ENCODE data around the gene IGFBP2. TPM values are rescaled to one million over a fixed set of nuclear protein-coding genes. Genes with fewer than 3 reads are reported as not detected.

The IGFBP2 gene
- total RNA-seq, 2 experiments from 2014 or later: 123 to 124 TPM

DNA sequence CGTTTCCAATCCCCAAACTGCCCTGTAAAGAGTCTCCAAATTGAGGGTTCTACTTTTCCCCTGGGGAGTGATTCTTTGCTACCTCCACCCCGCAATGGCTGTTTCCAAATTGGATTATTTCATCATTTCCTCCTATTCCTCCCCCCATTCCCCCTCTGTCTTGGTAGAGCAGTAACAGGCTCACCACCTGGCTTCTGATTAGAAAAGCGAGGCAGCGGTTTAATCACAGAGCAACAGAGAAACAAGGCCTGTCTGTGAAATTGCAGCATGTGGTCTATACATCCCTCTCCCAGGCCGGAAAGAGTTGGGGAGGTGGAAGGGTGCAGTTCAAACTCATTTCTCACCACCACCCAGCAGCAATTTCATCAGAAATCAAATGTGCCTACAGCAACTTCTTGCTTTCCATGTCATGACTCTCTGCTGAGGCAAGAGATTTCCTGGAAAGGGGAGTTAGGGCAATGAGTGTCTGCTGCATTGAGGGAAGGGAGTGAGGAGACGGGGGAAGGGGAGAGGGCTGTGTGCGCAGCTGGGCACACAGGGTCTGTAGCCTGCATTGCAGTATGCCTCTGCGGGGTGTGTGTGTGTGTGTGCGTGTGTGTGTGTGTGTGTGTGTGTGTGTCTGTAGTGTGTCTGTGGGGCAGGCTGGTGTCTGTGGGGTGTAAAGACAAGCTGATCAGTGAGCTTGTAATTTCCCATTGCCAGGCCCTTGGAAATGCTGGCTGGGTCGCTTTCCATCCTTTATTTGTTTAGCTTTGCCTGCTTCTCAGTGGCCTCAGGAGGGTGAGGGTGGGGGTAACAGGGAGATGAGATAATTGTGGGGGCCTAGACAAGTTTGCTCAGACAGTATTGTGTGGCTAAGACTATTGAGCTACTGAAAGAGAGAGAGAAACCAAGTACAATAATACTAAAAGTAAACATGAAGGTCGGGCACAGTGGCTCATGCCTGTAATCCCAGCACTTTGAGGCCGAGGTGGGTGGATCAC, 13.5 kb upstream of the IGFBP2 start:
- DNase-seq (peak; percentile 59), ATAC-seq (peak; percentile 79)
- Mint-ChIP-seq H3K36me3 (ENCODE audit: low read depth) (no peaks in the 10 kb centered on the region), H3K27me3 (no peaks in the 10 kb centered on the region), H3K27ac (peak overlapping the region; percentile 88), H3K9me3 (no peaks in the 10 kb centered on the region), H3K4me3 (peak overlapping the region; percentile 41), H3K4me1 (ENCODE audit: low read depth) (peaks cover 23% of the 10 kb centered on the region)
- intact Hi-C loops (cut with micrococcal nuclease): no loop called here
- POLR2A ChIA-PET: interaction anchor here (1.1 to 1.4 kb wide), 4 partner anchors 13 to 113 kb away, joined by 3 to 6 read pairs (median 4); no protein-coding TSS in a partner anchor
- TF ChIP-seq, protein P1, sequence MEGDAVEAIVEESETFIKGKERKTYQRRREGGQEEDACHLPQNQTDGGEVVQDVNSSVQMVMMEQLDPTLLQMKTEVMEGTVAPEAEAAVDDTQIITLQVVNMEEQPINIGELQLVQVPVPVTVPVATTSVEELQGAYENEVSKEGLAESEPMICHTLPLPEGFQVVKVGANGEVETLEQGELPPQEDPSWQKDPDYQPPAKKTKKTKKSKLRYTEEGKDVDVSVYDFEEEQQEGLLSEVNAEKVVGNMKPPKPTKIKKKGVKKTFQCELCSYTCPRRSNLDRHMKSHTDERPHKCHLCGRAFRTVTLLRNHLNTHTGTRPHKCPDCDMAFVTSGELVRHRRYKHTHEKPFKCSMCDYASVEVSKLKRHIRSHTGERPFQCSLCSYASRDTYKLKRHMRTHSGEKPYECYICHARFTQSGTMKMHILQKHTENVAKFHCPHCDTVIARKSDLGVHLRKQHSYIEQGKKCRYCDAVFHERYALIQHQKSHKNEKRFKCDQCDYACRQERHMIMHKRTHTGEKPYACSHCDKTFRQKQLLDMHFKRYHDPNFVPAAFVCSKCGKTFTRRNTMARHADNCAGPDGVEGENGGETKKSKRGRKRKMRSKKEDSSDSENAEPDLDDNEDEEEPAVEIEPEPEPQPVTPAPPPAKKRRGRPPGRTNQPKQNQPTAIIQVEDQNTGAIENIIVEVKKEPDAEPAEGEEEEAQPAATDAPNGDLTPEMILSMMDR (IDR thresholded peaks at IDR 0.05): no peak
- CTCF ChIA-PET: interaction anchor here (0.7 to 5.7 kb wide), 4 partner anchors 10 to 101 kb away, joined by 3 to 20 read pairs (median 4); no protein-coding TSS in a partner anchor

- ATAC-seq (no peak), DNase-seq (no peak)
- Mint-ChIP-seq H3K27me3 (no peaks in the 10 kb centered on the region), H3K4me3 (no peak overlapping the region), H3K27ac (no peak overlapping the region), H3K4me1 (ENCODE audit: low read depth) (peaks cover 23% of the 10 kb centered on the region), H3K9me3 (no peaks in the 10 kb centered on the region), H3K36me3 (ENCODE audit: low read depth) (no peaks in the 10 kb centered on the region)
- TF ChIP-seq, protein P1 (IDR thresholded peaks at IDR 0.05): no peak
- ChIA-PET CTCF (interaction anchor here (0.8 to 5.7 kb wide), 3 partner anchors 46 to 102 kb away, joined by 3 to 20 read pairs (median 3); no protein-coding TSS in a partner anchor), POLR2A (interaction anchor here (0.7 to 1.5 kb wide), 4 partner anchors 15 to 116 kb away, joined by 3 to 6 read pairs (median 3); no protein-coding TSS in a partner anchor)
- intact Hi-C loops (cut with micrococcal nuclease): no loop called here
Observed at GRCh38 chr2:216620786-216621185, 12.4 kb upstream of the IGFBP2 start.

DNA sequence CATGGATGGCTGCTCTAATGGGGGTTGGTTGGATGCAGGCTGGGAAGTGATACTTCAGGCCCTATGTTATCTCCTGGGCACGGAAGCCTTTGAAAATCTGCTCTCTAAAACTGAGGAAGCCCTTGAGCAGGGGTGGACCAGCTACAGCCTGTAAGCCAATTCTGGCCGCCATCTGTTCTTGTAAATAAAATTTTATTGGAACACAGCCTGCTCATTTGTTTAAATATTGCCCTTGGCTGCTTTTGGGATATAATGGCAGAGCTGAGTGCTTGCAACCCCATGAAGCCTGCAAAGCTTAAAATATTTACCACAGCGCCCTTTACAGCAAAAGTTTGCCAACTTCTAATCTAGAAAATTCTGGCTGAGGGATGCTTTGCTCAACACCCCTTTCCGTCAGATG, 11.9 kb upstream of the IGFBP2 start:
- CTCF ChIA-PET: interaction anchor here (0.9 to 5.7 kb wide), 3 partner anchors 17 to 102 kb away, joined by 3 to 20 read pairs (median 5); no protein-coding TSS in a partner anchor

GRCh38 chr2:216622526-216622925, 10.7 kb upstream of the IGFBP2 start:
- POLR2A ChIA-PET: no interaction called here
- no peak overlapping the region for H3K27ac Mint-ChIP-seq

More for the DNA sequence above, 11.9 kb upstream of the IGFBP2 start:
- intact Hi-C loops (cut with micrococcal nuclease): no loop called here
- POLR2A ChIA-PET: interaction anchor here (0.7 to 1.5 kb wide), 4 partner anchors 15 to 116 kb away, joined by 3 to 6 read pairs (median 3); no protein-coding TSS in a partner anchor
- Mint-ChIP-seq H3K27me3 (no peaks in the 10 kb centered on the region), H3K36me3 (ENCODE audit: low read depth) (no peaks in the 10 kb centered on the region), H3K4me1 (ENCODE audit: low read depth) (peaks cover 23% of the 10 kb centered on the region), H3K9me3 (no peaks in the 10 kb centered on the region), H3K27ac (no peak overlapping the region), H3K4me3 (no peak overlapping the region)
- DNase-seq (no peak), ATAC-seq (no peak)
- TF ChIP-seq, protein P1 (IDR thresholded peaks at IDR 0.05): no peak

More at GRCh38 chr2:216622526-216622925, 10.7 kb upstream of the IGFBP2 start:
- no peak for ATAC-seq
- TF ChIP-seq, protein P1 (IDR thresholded peaks at IDR 0.05): no peak
- H3K4me3 Mint-ChIP-seq: no peak overlapping the region
- DNase-seq: no peak
- no peaks in the 10 kb centered on the region for H3K36me3 Mint-ChIP-seq (ENCODE audit: low read depth)
- H3K9me3 Mint-ChIP-seq: no peaks in the 10 kb centered on the region
- H3K4me1 Mint-ChIP-seq (ENCODE audit: low read depth): peaks cover 20% of the 10 kb centered on the region
- no peaks in the 10 kb centered on the region for H3K27me3 Mint-ChIP-seq
- intact Hi-C loops (cut with micrococcal nuclease): no loop called here
- CTCF ChIA-PET: interaction anchor here (1.6 to 5.7 kb wide), 2 partner anchors 18 to 104 kb away, joined by 5 to 20 read pairs; no protein-coding TSS in a partner anchor
